NCI-H446 (cell line): Measurements from ENCODE around the gene TBC1D5.
"Not testable (repeated sequence)": the region's sequence is repeated elsewhere in the genome, so short reads cannot be mapped to it uniquely, and the experiment has no call there.

Source experiments
- DNase-seq, 2 experiments: peaks; one replicate each; lab custom pipeline; 2025; lab: John Stamatoyannopoulos, UW

The TBC1D5 gene

GRCh38 chr3:17707813-17708543 lies 34.5 kb downstream of the TBC1D5 start:
- DNase-seq = no peak

- not testable (repeated sequence) for DNase-seq
These were observed 36.4 kb downstream of the TBC1D5 start for GRCh38 chr3:17705991-17706390.

GRCh38 chr3:17699815-17700214 lies 42.6 kb downstream of the TBC1D5 start:
- DNase-seq = peak in 1 of 2 experiments; percentile 0

GRCh38 chr3:17695665-17696064 lies 46.8 kb downstream of the TBC1D5 start:
- DNase-seq = not testable (repeated sequence)

- DNase-seq = not testable (repeated sequence)
These were observed 48.8 kb downstream of the TBC1D5 start for GRCh38 chr3:17693670-17693999.

- not testable (repeated sequence) for DNase-seq
These were observed 49.4 kb downstream of the TBC1D5 start for GRCh38 chr3:17692846-17693669.

GRCh38 chr3:17687566-17687965 lies 54.9 kb downstream of the TBC1D5 start:
- DNase-seq = no peak

GRCh38 chr3:17686613-17687012 lies 55.8 kb downstream of the TBC1D5 start:
- DNase-seq = peak in 1 of 2 experiments; percentile 2

- no peak for DNase-seq
These were observed 58.8 kb downstream of the TBC1D5 start for GRCh38 chr3:17683542-17684207.

- no peak for DNase-seq
These were observed 61.9 kb downstream of the TBC1D5 start for GRCh38 chr3:17680530-17680929.

GRCh38 chr3:17678116-17678741 lies 64.2 kb downstream of the TBC1D5 start:
- no peak for DNase-seq

- no peak for DNase-seq
These were observed 68.2 kb downstream of the TBC1D5 start for GRCh38 chr3:17674082-17674686.

GRCh38 chr3:17672506-17672905 lies 69.9 kb downstream of the TBC1D5 start:
- peak in 1 of 2 experiments; percentile 6 for DNase-seq

- no peak for DNase-seq
These were observed 71.7 kb downstream of the TBC1D5 start for GRCh38 chr3:17670749-17671148.

GRCh38 chr3:17664923-17665322 lies 77.5 kb downstream of the TBC1D5 start:
- no peak for DNase-seq

GRCh38 chr3:17656264-17656663 lies 86.2 kb downstream of the TBC1D5 start:
- DNase-seq = no peak

GRCh38 chr3:17655743-17656142 lies 86.7 kb downstream of the TBC1D5 start:
- DNase-seq = no peak

- DNase-seq = not testable (repeated sequence)
These were observed 92.7 kb downstream of the TBC1D5 start for GRCh38 chr3:17649748-17650147.

GRCh38 chr3:17648630-17649355 lies 93.6 kb downstream of the TBC1D5 start:
- DNase-seq = not testable (repeated sequence)

GRCh38 chr3:17645074-17645698 lies 97.2 kb downstream of the TBC1D5 start:
- peak in 1 of 2 experiments; percentile 30 for DNase-seq

GRCh38 chr3:17643691-17644090 lies 98.7 kb downstream of the TBC1D5 start:
- DNase-seq = no peak
